Naive thymus-derived CD8-positive, alpha-beta T cell (primary cell): ENCODE data around the gene ARMC3. TPM values are rescaled to one million over a fixed set of nuclear protein-coding genes. Genes with fewer than 3 reads are reported as not detected.
"Not testable (repeated sequence)": the region's sequence is repeated elsewhere in the genome, so short reads cannot be mapped to it uniquely, and the experiment has no call there.

Experiments
- ATAC-seq, 2 donors: fragments of 150-1000 bp; cut with Tn5 transposase in 1 of 2; sonication (Bioruptor Pico), chemical (Tn5 transposase) in 1 of 2; 1 replicate in 1 of 2; 2 replicates in 1 of 2; pipeline ENCODE4 v1.10.0; 2021; ENCODE audit warnings: mild to moderate bottlenecking in 2 of 2, moderate library complexity in 2 of 2
- POLR2A ChIA-PET: fragments of 350-600 bp; sonication (Branson Sonifier 250); formaldehyde crosslinking; loops from one replicate; lab custom pipeline; 2021; ENCODE audit warnings: antibody characterized with exemption; lab: Charles Lee
- DNase-seq, 10 donors: peaks; one replicate each; pipeline versions ENCODE4 v3.0.0 to v3.0.0-alpha.2; 2020 to 2022
- H3K27ac Mint-ChIP-seq, 10 donors: one replicate each; pipeline ENCODE4 v1.8.0; 2020 to 2022; ENCODE audit warnings: mild to moderate bottlenecking in 10 of 10, mixed read lengths in 10 of 10, moderate library complexity in 4 of 10, inconsistent platforms in 1 of 10
- H3K27me3 Mint-ChIP-seq, 5 donors: one replicate each; pipeline ENCODE4 v1.8.0; 2021 to 2022; ENCODE audit warnings: mixed read lengths in 5 of 5
- H3K36me3 Mint-ChIP-seq, 3 donors: one replicate each; pipeline ENCODE4 v1.8.0; 2020 to 2022; ENCODE audit warnings: mixed read lengths in 3 of 3, mild to moderate bottlenecking in 2 of 3, inconsistent platforms in 1 of 3
- H3K4me1 Mint-ChIP-seq, 4 donors: one replicate each; pipeline ENCODE4 v1.8.0; 2021 to 2022; ENCODE audit warnings: mixed read lengths in 4 of 4
- H3K4me3 Mint-ChIP-seq, 10 donors: one replicate each; pipeline ENCODE4 v1.8.0; 2020 to 2022; ENCODE audit warnings: mild to moderate bottlenecking in 10 of 10, mixed read lengths in 10 of 10, moderate library complexity in 6 of 10, inconsistent platforms in 1 of 10
- H3K9me3 Mint-ChIP-seq, 9 donors: one replicate each; pipeline ENCODE4 v1.8.0; 2020 to 2022; ENCODE audit warnings: mixed read lengths in 9 of 9, mild to moderate bottlenecking in 3 of 9, inconsistent platforms in 1 of 9, moderate library complexity in 1 of 9
- polyA plus RNA-seq, 3 donors: library from polyadenylated mRNA; unstranded; fragments of 300-500 nt; fragmentation: Illumina TruSeq; gene quantifications; one replicate each; pipeline ENCODE4 v1.2.3, GENCODE V29; 2021
- total RNA-seq, 8 experiments: library from RNA in 2 of 8; stranded (reverse) in 2 of 8; gene quantifications; one replicate each; pipeline ENCODE4 v1.2.3 and lab custom pipeline; 2021 to 2026

The ARMC3 gene, protein sequence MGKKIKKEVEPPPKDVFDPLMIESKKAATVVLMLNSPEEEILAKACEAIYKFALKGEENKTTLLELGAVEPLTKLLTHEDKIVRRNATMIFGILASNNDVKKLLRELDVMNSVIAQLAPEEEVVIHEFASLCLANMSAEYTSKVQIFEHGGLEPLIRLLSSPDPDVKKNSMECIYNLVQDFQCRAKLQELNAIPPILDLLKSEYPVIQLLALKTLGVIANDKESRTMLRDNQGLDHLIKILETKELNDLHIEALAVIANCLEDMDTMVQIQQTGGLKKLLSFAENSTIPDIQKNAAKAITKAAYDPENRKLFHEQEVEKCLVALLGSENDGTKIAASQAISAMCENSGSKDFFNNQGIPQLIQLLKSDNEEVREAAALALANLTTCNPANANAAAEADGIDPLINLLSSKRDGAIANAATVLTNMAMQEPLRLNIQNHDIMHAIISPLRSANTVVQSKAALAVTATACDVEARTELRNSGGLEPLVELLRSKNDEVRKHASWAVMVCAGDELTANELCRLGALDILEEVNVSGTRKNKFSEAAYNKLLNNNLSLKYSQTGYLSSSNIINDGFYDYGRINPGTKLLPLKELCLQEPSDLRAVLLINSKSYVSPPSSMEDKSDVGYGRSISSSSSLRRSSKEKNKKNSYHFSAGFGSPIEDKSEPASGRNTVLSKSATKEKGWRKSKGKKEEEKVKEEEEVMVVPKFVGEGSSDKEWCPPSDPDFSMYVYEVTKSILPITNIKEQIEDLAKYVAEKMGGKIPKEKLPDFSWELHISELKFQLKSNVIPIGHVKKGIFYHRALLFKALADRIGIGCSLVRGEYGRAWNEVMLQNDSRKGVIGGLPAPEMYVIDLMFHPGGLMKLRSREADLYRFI
- not detected for total RNA-seq
- polyA plus RNA-seq = not detected
- total RNA-seq (lab: John Stamatoyannopoulos, UW) = 0 to 0.08 (median 0) reads per million in 6 experiments

DNA sequence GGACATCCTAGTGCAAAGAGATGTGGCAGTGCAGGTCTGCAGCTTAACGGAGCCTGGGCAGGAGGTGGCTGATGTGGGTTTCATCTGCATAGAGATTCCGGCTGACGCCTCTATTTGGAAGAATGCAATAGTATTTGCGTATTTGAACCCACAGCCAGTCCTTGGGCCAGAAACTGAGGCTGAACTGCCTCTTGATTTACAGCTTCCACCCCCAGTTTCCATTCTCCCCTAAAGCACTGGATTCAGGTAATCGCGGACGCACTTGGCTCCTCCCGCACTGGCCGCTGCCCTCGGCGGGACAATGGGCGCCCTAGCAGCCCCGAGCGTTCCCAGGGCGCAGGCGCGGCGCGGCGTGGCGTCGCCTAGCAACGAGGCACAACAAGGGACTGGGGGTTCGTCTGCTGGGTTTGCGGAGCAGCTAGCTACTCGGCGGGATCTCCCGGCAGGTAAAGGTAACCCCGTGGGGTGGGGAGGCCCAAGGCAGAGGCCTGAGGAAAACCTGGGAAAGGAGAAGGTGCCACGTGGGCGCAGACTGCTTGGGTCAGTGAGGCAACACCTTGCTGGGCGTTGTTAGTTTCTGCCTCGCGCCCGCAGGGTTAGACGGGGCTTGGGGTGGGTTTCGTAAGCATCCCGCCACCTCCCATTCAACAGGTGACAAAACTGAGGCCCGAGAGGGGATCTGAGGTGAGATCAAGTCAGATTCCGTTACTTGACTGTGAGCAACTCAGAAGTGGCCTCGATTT, at the start of gene ARMC3:
Gene ARMC3, plus strand, starts transcription at position 393 of the 743 bp plus-strand sequence. CDS start 3,944 bp downstream, outside the sequence.
- H3K9me3 Mint-ChIP-seq = peaks cover 0 to 4% (median 0%) of the 10 kb centered on the region in 9 donors
- H3K27ac Mint-ChIP-seq = peak within 1 kb of the TSS in 3 of 10 donors; percentile 19 to 81 (median 23)
- H3K36me3 Mint-ChIP-seq = peaks cover 0 to 3% (median 0%) of the 10 kb centered on the region in 3 donors
- peaks cover 0 to 5% (median 2%) of the 10 kb centered on the region in 4 donors for H3K4me1 Mint-ChIP-seq
- H3K4me3 Mint-ChIP-seq = peak within 1 kb of the TSS in 2 of 10 donors; percentile 2 to 7
- POLR2A ChIA-PET = no interaction called here
- peak; percentile 89 to 94 for ATAC-seq
- peak; percentile 46 to 89 (median 81) for DNase-seq
- H3K27me3 Mint-ChIP-seq = peaks cover 0 to 6% (median 2%) of the 10 kb centered on the region in 5 donors

DNA sequence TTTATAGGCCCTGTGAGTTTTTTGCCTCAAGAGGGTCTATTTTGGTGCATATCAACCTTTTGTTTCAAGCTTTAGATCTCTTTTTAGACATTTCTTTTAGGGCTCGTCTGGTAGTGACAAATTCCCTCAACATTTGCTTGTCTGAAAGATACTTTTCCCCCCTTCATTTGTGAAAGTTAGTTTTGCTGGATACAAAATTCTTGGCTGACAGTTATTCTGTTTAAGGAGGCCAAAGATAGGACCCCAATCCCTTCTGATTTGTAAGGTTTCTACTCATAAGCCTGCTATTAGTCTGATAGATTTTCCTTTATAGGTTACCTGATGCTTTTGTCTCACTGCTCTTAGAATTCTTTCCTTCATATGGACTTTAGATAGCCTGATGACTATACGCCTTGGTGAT, 36.1 kb upstream of the ARMC3 start:
- Mint-ChIP-seq H3K27ac (peak overlapping the region in 1 of 10 donors; percentile 9), H3K4me1 (no peaks in the 10 kb centered on the region), H3K9me3 (peaks cover 13 to 59% (median 44%) of the 10 kb centered on the region in 9 donors), H3K27me3 (no peaks in the 10 kb centered on the region), H3K4me3 (no peak overlapping the region), H3K36me3 (peaks cover 0 to 38% (median 30%) of the 10 kb centered on the region in 3 donors)
- ATAC-seq (no peak), DNase-seq (no peak)
- POLR2A ChIA-PET = no interaction called here

- Mint-ChIP-seq H3K27me3 (no peaks in the 10 kb centered on the region), H3K27ac (no peak overlapping the region), H3K4me3 (no peak overlapping the region), H3K4me1 (no peaks in the 10 kb centered on the region), H3K36me3 (peaks cover 0 to 23% (median 14%) of the 10 kb centered on the region in 3 donors), H3K9me3 (peaks cover 6 to 39% (median 24%) of the 10 kb centered on the region in 9 donors)
- ATAC-seq (no peak), DNase-seq (no peak)
- POLR2A ChIA-PET = no interaction called here
Observed at GRCh38 chr10:22893781-22894180, 34.1 kb upstream of the ARMC3 start.

GRCh38 chr10:22894714-22895113, 33.1 kb upstream of the ARMC3 start:
- H3K27me3 Mint-ChIP-seq = no peaks in the 10 kb centered on the region
- H3K36me3 Mint-ChIP-seq = peaks cover 0 to 23% (median 14%) of the 10 kb centered on the region in 3 donors
- H3K9me3 Mint-ChIP-seq = peaks cover 6 to 32% (median 22%) of the 10 kb centered on the region in 9 donors
- H3K27ac Mint-ChIP-seq = no peak overlapping the region
- no peaks in the 10 kb centered on the region for H3K4me1 Mint-ChIP-seq
- no peak overlapping the region for H3K4me3 Mint-ChIP-seq
- POLR2A ChIA-PET = no interaction called here
- DNase-seq = no peak
- ATAC-seq = no peak

GRCh38 chr10:22895252-22895651, 32.6 kb upstream of the ARMC3 start:
- ATAC-seq (no peak), DNase-seq (no peak)
- Mint-ChIP-seq H3K4me1 (no peaks in the 10 kb centered on the region), H3K36me3 (peaks cover 0 to 19% (median 14%) of the 10 kb centered on the region in 3 donors), H3K4me3 (no peak overlapping the region), H3K27me3 (no peaks in the 10 kb centered on the region), H3K9me3 (peaks cover 5 to 28% (median 22%) of the 10 kb centered on the region in 9 donors), H3K27ac (no peak overlapping the region)
- POLR2A ChIA-PET = no interaction called here

DNA sequence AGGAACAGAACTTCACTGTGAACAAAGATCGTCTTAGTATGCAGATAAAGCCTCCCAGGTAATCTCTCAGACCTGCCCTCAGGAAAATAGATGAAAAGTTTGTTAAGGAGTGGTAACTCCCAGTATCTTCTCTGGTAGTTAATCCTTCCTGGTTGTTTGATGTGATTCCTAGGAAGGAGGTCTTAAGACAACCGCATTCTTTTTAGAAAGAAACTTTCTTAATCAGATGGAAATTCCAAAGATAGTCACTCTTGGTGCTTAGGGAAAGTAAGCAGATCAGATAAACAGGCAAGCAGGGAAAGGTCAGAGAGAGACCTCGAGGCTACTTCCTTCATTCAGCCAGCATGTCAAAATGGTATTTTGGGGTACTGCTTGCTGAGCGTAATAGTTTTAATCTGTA, 30.5 kb upstream of the ARMC3 start:
- ATAC-seq (no peak), DNase-seq (no peak)
- H3K27me3 Mint-ChIP-seq = no peaks in the 10 kb centered on the region
- H3K4me3 Mint-ChIP-seq = no peak overlapping the region
- no peak overlapping the region for H3K27ac Mint-ChIP-seq
- H3K36me3 Mint-ChIP-seq = peaks cover 0 to 15% (median 15%) of the 10 kb centered on the region in 3 donors
- H3K4me1 Mint-ChIP-seq = no peaks in the 10 kb centered on the region
- POLR2A ChIA-PET = no interaction called here
- peaks cover 4 to 20% (median 14%) of the 10 kb centered on the region in 9 donors for H3K9me3 Mint-ChIP-seq

- no peak for DNase-seq
- POLR2A ChIA-PET = interaction anchor here (0.7 kb wide), 1 partner anchor 198 kb away, joined by 4 read pairs; no protein-coding TSS in a partner anchor
- ATAC-seq = no peak
- Mint-ChIP-seq H3K4me1 (no peaks in the 10 kb centered on the region), H3K27ac (no peak overlapping the region), H3K4me3 (no peak overlapping the region), H3K27me3 (no peaks in the 10 kb centered on the region), H3K9me3 (peaks cover 0 to 18% (median 11%) of the 10 kb centered on the region in 9 donors), H3K36me3 (peaks cover 0 to 12% (median 11%) of the 10 kb centered on the region in 3 donors)
Observed at GRCh38 chr10:22899307-22899706, 28.5 kb upstream of the ARMC3 start.

- Mint-ChIP-seq H3K9me3 (peaks cover 0 to 21% (median 11%) of the 10 kb centered on the region in 9 donors), H3K4me3 (no peak overlapping the region)
- no peak for ATAC-seq
Observed at GRCh38 chr10:22899775-22900174, 28.1 kb upstream of the ARMC3 start.

GRCh38 chr10:22900841-22901601, 26.8 kb upstream of the ARMC3 start:
- ATAC-seq = no peak
- Mint-ChIP-seq H3K4me1 (no peaks in the 10 kb centered on the region), H3K27me3 (no peaks in the 10 kb centered on the region), H3K36me3 (peaks cover 0 to 22% (median 19%) of the 10 kb centered on the region in 3 donors), H3K27ac (no peak overlapping the region), H3K9me3 (peaks cover 4 to 33% (median 11%) of the 10 kb centered on the region in 9 donors), H3K4me3 (no peak overlapping the region)
- POLR2A ChIA-PET = no interaction called here
- DNase-seq = no peak

More at GRCh38 chr10:22899775-22900174, 28.1 kb upstream of the ARMC3 start:
- peaks cover 0 to 15% (median 13%) of the 10 kb centered on the region in 3 donors for H3K36me3 Mint-ChIP-seq
- no peak overlapping the region for H3K27ac Mint-ChIP-seq
- H3K4me1 Mint-ChIP-seq = no peaks in the 10 kb centered on the region
- H3K27me3 Mint-ChIP-seq = no peaks in the 10 kb centered on the region
- POLR2A ChIA-PET = interaction anchor here (0.7 kb wide), 1 partner anchor 198 kb away, joined by 4 read pairs; no protein-coding TSS in a partner anchor
- no peak for DNase-seq

- ATAC-seq, H3K4me3 Mint-ChIP-seq, H3K4me1 Mint-ChIP-seq, H3K27ac Mint-ChIP-seq, DNase-seq, POLR2A ChIA-PET, H3K27me3 Mint-ChIP-seq: not testable (repeated sequence)
- H3K36me3 Mint-ChIP-seq = peaks cover 0 to 22% (median 19%) of the 10 kb centered on the region in 3 donors
- H3K9me3 Mint-ChIP-seq = peaks cover 4 to 34% (median 11%) of the 10 kb centered on the region in 9 donors
Observed at GRCh38 chr10:22902147-22902546, 25.7 kb upstream of the ARMC3 start.

DNA sequence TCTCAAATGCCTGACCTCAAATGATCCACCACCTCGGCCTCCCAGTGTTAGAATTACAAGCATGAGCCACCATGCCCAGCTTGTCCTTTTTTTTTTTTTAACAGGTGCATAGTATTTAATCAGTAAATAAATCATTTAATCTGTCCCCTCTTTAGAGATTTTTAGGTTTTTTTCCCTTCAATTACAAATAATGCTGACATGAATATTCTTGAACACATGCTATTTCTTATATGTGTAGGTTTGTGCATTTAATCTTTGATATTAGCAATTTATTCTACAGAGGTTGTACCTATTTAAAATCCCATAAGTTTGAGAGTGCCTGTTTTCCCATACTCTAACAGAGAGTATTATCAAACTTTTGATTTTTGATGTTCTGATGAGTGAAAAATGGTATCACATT, 24.2 kb upstream of the ARMC3 start:
- H3K27me3 Mint-ChIP-seq = no peaks in the 10 kb centered on the region
- POLR2A ChIA-PET = no interaction called here
- H3K36me3 Mint-ChIP-seq = peaks cover 0 to 36% (median 24%) of the 10 kb centered on the region in 3 donors
- no peak overlapping the region for H3K4me3 Mint-ChIP-seq
- H3K4me1 Mint-ChIP-seq = no peaks in the 10 kb centered on the region
- ATAC-seq (no peak), DNase-seq (no peak)
- no peak overlapping the region for H3K27ac Mint-ChIP-seq
- peaks cover 11 to 50% (median 23%) of the 10 kb centered on the region in 9 donors for H3K9me3 Mint-ChIP-seq
